Naive thymus-derived CD4-positive, alpha-beta T cell (primary cell): ENCODE results near the gene UXS1. TPM values are rescaled to one million over a fixed set of nuclear protein-coding genes. Genes with fewer than 3 reads are reported as not detected.
A peak's percentile ranks its signal among the peaks of the same experiment; 100 is the strongest.

Source experiments
- ATAC-seq: fragments of 150-1000 bp; cut with Tn5 transposase; 2 replicates; pipeline ENCODE4 v1.10.0; 2021; ENCODE audit warnings: mild to moderate bottlenecking, moderate library complexity
- CTCF ChIA-PET: fragments of 350-600 bp; sonication (Branson Sonifier 250); formaldehyde crosslinking; loops from one replicate; lab custom pipeline; 2021; ENCODE audit warnings: antibody characterized with exemption; lab: Charles Lee
- POLR2A ChIA-PET: fragments of 350-600 bp; sonication (Branson Sonifier 250); formaldehyde crosslinking; loops from one replicate; lab custom pipeline; 2021; ENCODE audit warnings: antibody characterized with exemption, inconsistent platforms; lab: Charles Lee
- DNase-seq, 9 donors: peaks; one replicate each; pipeline versions ENCODE4 v3.0.0 to v3.0.0-alpha.2; 2020 to 2022; ENCODE audit warnings: mixed read lengths in 1 of 9
- H3K27ac ChIP-seq: one replicate; pipeline ENCODE4 v1.7.0; 2013; ENCODE audit warnings: mild to moderate bottlenecking, low read depth, low read length, moderate library complexity
- H3K27me3 ChIP-seq, 2 donors: one replicate each; pipeline ENCODE4 v1.7.0; 2013; ENCODE audit warnings: low read length in 2 of 2, mild to moderate bottlenecking in 2 of 2, moderate library complexity in 2 of 2; ENCODE audit not compliant: control insufficient read depth in 2 of 2, insufficient read depth in 2 of 2
- H3K36me3 ChIP-seq, 3 experiments: 1 replicate in 2 of 3; 2 replicates in 1 of 3; pipeline ENCODE4 v1.7.0; 2013; ENCODE audit warnings: low read length in 3 of 3, mild to moderate bottlenecking in 3 of 3, moderate library complexity in 1 of 3; ENCODE audit not compliant: insufficient read depth in 3 of 3, control insufficient read depth in 2 of 3
- H3K4me1 ChIP-seq, 2 donors: one replicate each; pipeline ENCODE4 v1.7.0; 2013; ENCODE audit warnings: low read length in 2 of 2, mild to moderate bottlenecking in 2 of 2, moderate library complexity in 1 of 2; ENCODE audit not compliant: control insufficient read depth in 2 of 2, insufficient read depth in 2 of 2
- H3K4me3 ChIP-seq: 2 replicates; pipeline ENCODE4 v1.7.0; 2013; ENCODE audit warnings: mild to moderate bottlenecking, low read length
- H3K9me3 ChIP-seq, 3 experiments: 1 replicate in 2 of 3; 2 replicates in 1 of 3; pipeline ENCODE4 v1.7.0; 2013; ENCODE audit warnings: low read length in 3 of 3; ENCODE audit not compliant: control insufficient read depth in 2 of 3
- H3K27ac Mint-ChIP-seq, 9 donors: one replicate each; pipeline ENCODE4 v1.8.0; 2020 to 2022; ENCODE audit warnings: mixed read lengths in 9 of 9, mild to moderate bottlenecking in 8 of 9, moderate library complexity in 5 of 9, inconsistent platforms in 2 of 9
- H3K27me3 Mint-ChIP-seq, 5 donors: one replicate each; pipeline ENCODE4 v1.8.0; 2021 to 2022; ENCODE audit warnings: mixed read lengths in 5 of 5, mild to moderate bottlenecking in 1 of 5
- H3K36me3 Mint-ChIP-seq, 5 donors: one replicate each; pipeline ENCODE4 v1.8.0; 2020 to 2022; ENCODE audit warnings: mixed read lengths in 5 of 5, mild to moderate bottlenecking in 3 of 5, inconsistent platforms in 1 of 5
- H3K4me1 Mint-ChIP-seq, 7 donors: one replicate each; pipeline ENCODE4 v1.8.0; 2020 to 2022; ENCODE audit warnings: mixed read lengths in 7 of 7, mild to moderate bottlenecking in 3 of 7, inconsistent platforms in 1 of 7
- H3K4me3 Mint-ChIP-seq, 10 donors: one replicate each; pipeline ENCODE4 v1.8.0; 2020 to 2022; ENCODE audit warnings: mild to moderate bottlenecking in 10 of 10, mixed read lengths in 10 of 10, moderate library complexity in 6 of 10, inconsistent platforms in 2 of 10
- H3K9me3 Mint-ChIP-seq, 11 donors: one replicate each; pipeline ENCODE4 v1.8.0; 2020 to 2022; ENCODE audit warnings: mixed read lengths in 11 of 11, mild to moderate bottlenecking in 4 of 11, inconsistent platforms in 1 of 11, moderate library complexity in 1 of 11
- intact Hi-C, 2 donors: fragments of 100-400 bp; cut with micrococcal nuclease; formaldehyde crosslinking; loops; one replicate each; pipeline ENCODE4 v1.15.1; 2023
- polyA plus RNA-seq, 2 donors: library from polyadenylated mRNA; unstranded; fragments of 300-500 nt; fragmentation: Illumina TruSeq; gene quantifications; one replicate each; pipeline ENCODE4 v1.2.3, GENCODE V29; 2021
- total RNA-seq, 6 experiments: library from RNA in 5 of 6; stranded (reverse) in 5 of 6; gene quantifications; 1 replicate in 5 of 6; 2 replicates in 1 of 6; pipeline ENCODE4 v1.2.3 and lab custom pipeline; 2021 to 2026

Gene UXS1
- total and polyA plus RNA-seq, 7 experiments from 2014 or later, result 52.3 to 185 (median 93.3) TPM

DNA sequence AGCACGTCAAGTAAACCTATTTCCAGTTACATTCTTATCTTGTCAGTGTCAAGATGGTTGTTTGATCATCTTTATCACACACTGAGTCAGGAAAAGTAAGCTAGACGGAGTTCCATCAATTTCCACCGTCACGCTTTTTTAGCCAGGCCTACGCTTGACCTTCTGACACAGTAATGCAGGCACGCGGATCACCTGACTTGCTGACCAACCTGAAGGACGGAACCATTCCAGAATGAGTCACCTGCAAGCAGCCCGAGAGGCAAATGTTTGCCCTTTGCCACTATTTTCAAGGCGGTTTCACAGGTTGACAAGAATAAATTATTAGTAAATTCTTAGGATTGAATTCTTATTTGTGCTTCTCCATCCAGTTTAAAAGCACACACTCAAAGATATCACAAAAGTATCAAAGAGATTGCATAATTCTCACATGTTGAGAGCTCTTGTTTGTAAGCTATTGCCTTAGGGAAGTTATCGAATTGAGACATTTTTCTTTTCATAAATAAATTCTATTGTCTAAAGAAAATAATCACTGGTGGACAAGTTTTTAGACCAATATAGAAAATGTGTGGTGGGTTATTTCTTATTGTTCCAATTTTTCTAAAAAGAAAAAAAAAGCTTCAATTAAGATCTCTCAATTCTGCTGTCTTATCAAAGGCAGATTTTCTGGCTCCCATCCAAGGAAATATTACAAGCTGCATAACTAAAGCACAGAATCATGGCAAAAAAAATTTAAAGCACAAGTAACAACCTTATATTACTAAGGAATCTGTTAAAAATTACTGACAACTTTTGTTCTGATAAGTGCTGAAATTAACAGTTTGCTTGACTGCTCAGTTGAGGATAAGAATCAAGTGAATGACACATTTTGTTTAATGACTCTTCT lies 31.9 kb downstream of the UXS1 start:
- ChIA-PET CTCF (interaction anchor here (0.6 to 1.2 kb wide), 5 partner anchors 8 to 67 kb away, joined by 3 to 6 read pairs (median 4); no protein-coding TSS in a partner anchor), POLR2A (interaction anchor here (1.2 to 7.6 kb wide), 9 partner anchors 8 to 424 kb away, joined by 3 to 104 read pairs (median 10); partner anchors contain the start of gene UXS1)
- Mint-ChIP-seq H3K36me3 (peaks cover 0 to 45% (median 12%) of the 10 kb centered on the region in 5 donors), H3K4me3 (peak overlapping the region; percentile 7 to 97 (median 88)), H3K9me3 (peaks cover 0 to 4% (median 0%) of the 10 kb centered on the region in 11 donors), H3K4me1 (peaks cover 53 to 100% (median 95%) of the 10 kb centered on the region in 7 donors), H3K27ac (peak overlapping the region; percentile 95 to 99 (median 98)), H3K27me3 (no peaks in the 10 kb centered on the region)
- peak in 7 of 9 donors; percentile 32 to 54 (median 48) for DNase-seq
- Histone ChIP-seq H3K4me3 (no peak overlapping the region), H3K27ac (peak overlapping the region; percentile 81), H3K4me1 (peaks cover 36 to 75% of the 10 kb centered on the region in 2 donors), H3K27me3 (no peaks in the 10 kb centered on the region), H3K36me3 (peaks cover 0 to 5% (median 0%) of the 10 kb centered on the region in 3 experiments), H3K9me3 (no peaks in the 10 kb centered on the region)
- no peak for ATAC-seq
- intact Hi-C loops, result loop anchor here (2.0 to 5.0 kb wide), 5 partner anchors 35 to 415 kb away; no protein-coding TSS in a partner anchor

DNA sequence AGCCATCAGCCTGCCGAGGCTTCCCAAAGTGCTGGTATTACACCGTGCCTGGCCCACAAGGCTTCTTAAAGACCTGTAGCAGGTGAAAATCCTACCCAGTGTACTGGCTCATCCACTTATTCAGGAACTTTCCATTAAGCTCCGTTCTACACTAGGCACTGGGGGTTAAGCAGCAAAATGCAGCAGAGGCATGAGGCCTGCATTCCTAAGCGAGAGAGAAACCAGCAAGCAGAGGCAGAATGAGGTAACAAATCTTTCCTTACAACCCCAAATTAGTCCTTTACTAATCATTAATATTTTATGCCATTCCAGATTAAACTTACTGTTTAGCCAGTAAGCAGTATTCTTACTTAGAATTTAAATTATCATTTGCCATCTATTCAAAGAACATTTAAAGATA lies 32.8 kb downstream of the UXS1 start:
- ChIA-PET CTCF (interaction anchor here (0.6 to 1.5 kb wide), 6 partner anchors 9 to 67 kb away, joined by 3 to 9 read pairs (median 5); partner anchors contain the start of gene UXS1), POLR2A (interaction anchor here (0.6 to 7.6 kb wide), 15 partner anchors 8 to 423 kb away, joined by 3 to 104 read pairs (median 7); partner anchors contain the start of gene UXS1)
- H3K4me3 ChIP-seq, result no peak overlapping the region
- no peak for DNase-seq
- H3K9me3 ChIP-seq, result no peaks in the 10 kb centered on the region
- peak overlapping the region; percentile 81 for H3K27ac ChIP-seq
- Mint-ChIP-seq H3K27ac (peak overlapping the region; percentile 95 to 99 (median 98)), H3K4me3 (peak overlapping the region; percentile 87 to 98 (median 95)), H3K4me1 (peaks cover 45 to 100% (median 95%) of the 10 kb centered on the region in 7 donors), H3K36me3 (peaks cover 0 to 52% (median 17%) of the 10 kb centered on the region in 5 donors), H3K9me3 (peaks cover 0 to 4% (median 0%) of the 10 kb centered on the region in 11 donors), H3K27me3 (no peaks in the 10 kb centered on the region)
- intact Hi-C loops, result loop anchor here (2.0 to 5.0 kb wide), 5 partner anchors 34 to 414 kb away; no protein-coding TSS in a partner anchor
- H3K36me3 ChIP-seq, result peaks cover 0 to 5% (median 0%) of the 10 kb centered on the region in 3 experiments
- no peaks in the 10 kb centered on the region for H3K27me3 ChIP-seq
- no peak for ATAC-seq
- H3K4me1 ChIP-seq, result peaks cover 41 to 75% of the 10 kb centered on the region in 2 donors

DNA sequence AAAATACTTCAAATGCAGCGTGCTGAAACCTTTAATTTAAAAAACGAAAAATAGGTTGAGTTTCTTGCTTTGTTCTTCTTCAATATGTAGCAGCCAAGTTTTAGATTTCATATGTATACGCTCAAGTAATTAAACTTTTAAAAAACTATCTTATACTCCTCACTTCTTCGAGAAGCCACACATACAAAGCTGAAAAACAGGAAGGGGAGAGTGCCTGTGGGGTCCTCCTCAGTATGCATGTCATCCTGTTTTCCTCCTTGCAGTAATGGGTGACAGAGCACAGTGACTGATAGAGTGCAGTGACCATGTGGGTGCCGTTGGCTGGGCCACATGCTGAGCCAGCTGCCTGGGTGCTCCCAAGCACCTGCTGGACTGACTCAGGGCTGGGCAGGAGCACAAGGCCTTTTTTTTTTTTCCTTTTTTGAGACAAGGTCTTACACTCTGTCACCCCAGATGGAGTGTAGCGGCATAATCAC lies 33.3 kb downstream of the UXS1 start:
- Histone ChIP-seq H3K9me3 (no peaks in the 10 kb centered on the region), H3K27me3 (no peaks in the 10 kb centered on the region), H3K27ac (peak overlapping the region; percentile 81), H3K4me3 (peak overlapping the region; percentile 77), H3K4me1 (peaks cover 43 to 78% of the 10 kb centered on the region in 2 donors), H3K36me3 (peaks cover 0 to 5% (median 0%) of the 10 kb centered on the region in 3 experiments)
- Mint-ChIP-seq H3K9me3 (peaks cover 0 to 7% (median 0%) of the 10 kb centered on the region in 11 donors), H3K27me3 (no peaks in the 10 kb centered on the region), H3K27ac (peak overlapping the region; percentile 95 to 99 (median 98)), H3K4me3 (peak overlapping the region; percentile 87 to 98 (median 95)), H3K36me3 (peaks cover 0 to 56% (median 22%) of the 10 kb centered on the region in 5 donors), H3K4me1 (peaks cover 47 to 100% (median 97%) of the 10 kb centered on the region in 7 donors)
- DNase-seq (peak in 8 of 9 donors; percentile 33 to 70 (median 62)), ATAC-seq (peak; percentile 75)
- POLR2A ChIA-PET, result interaction anchor here (0.6 to 7.6 kb wide), 23 partner anchors 8 to 422 kb away, joined by 3 to 104 read pairs (median 5); partner anchors contain the start of gene UXS1
- intact Hi-C loops, result loop anchor here (1.0 to 5.0 kb wide), 6 partner anchors 33 to 414 kb away; partner anchors contain the start of gene UXS1 (in 2 of the 2)
- CTCF ChIA-PET, result interaction anchor here (0.6 to 2.0 kb wide), 11 partner anchors 11 to 584 kb away, joined by 3 to 9 read pairs (median 5); partner anchors contain the start of gene UXS1

DNA sequence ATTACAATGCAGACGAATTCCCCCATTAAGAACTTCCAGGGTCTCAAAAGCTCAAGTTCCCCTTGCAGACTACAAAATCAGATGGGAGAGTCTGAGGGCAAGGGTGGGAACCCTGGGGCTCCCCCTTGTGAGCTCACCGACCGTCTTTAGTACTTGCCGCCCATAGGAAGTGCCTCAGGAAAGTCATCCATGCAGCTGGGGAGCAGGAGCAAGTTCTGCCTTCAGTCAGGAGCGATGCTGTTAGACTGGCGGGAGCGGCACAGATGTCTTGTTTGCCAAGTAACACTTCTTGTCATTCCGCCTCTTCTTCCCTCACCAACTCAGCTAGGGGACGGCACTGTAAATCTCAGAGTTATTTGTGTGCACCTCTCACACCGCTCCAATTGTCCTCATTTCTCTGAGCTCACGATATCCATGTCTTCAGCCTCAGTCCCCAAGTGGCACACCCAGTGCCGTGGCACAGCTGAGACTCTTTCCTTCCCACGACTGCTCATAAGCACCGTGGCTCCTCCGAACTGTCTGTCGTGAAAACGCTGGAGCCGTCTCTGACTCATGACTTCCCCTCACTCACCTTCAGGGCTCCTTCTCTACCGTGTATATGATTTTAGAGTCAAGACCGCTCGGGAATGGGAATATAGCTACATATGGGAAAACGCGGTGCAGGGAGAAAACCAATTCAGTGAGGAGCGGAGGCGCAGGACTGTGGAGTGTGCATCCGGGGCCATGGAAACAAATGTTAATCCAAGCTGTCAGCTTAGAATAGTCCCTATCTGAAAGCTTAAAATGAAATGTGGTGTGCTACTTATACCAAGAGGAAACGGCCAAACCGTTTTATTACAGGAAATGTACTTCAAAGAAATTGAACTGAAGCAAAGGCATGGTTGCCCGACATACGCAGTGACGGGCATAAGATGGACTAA lies 34.0 kb downstream of the UXS1 start:
- Histone ChIP-seq H3K27ac (peak overlapping the region; percentile 81), H3K27me3 (no peaks in the 10 kb centered on the region), H3K4me1 (peaks cover 43 to 78% of the 10 kb centered on the region in 2 donors), H3K4me3 (peak overlapping the region; percentile 77), H3K36me3 (peaks cover 0 to 10% (median 6%) of the 10 kb centered on the region in 3 experiments), H3K9me3 (no peaks in the 10 kb centered on the region)
- ChIA-PET POLR2A (interaction anchor here (0.7 to 7.6 kb wide), 27 partner anchors 9 to 421 kb away, joined by 3 to 104 read pairs (median 5); partner anchors contain the start of gene UXS1), CTCF (interaction anchor here (0.7 to 2.4 kb wide), 14 partner anchors 10 to 583 kb away, joined by 3 to 9 read pairs (median 4); partner anchors contain the start of gene UXS1)
- peak overlapping the region; percentile 87 to 98 (median 95) for H3K4me3 Mint-ChIP-seq
- no peaks in the 10 kb centered on the region for H3K27me3 Mint-ChIP-seq
- peaks cover 44 to 100% (median 97%) of the 10 kb centered on the region in 7 donors for H3K4me1 Mint-ChIP-seq
- DNase-seq (peak; percentile 9 to 75 (median 61)), ATAC-seq (peak; percentile 73)
- intact Hi-C loops, result loop anchor here (1.0 to 5.0 kb wide), 7 partner anchors 33 to 583 kb away; partner anchors contain the start of gene UXS1 (in 2 of the 2)
- H3K36me3 Mint-ChIP-seq, result peaks cover 0 to 63% (median 29%) of the 10 kb centered on the region in 5 donors
- peaks cover 0 to 12% (median 0%) of the 10 kb centered on the region in 11 donors for H3K9me3 Mint-ChIP-seq
- peak overlapping the region; percentile 95 to 99 (median 98) for H3K27ac Mint-ChIP-seq

DNA sequence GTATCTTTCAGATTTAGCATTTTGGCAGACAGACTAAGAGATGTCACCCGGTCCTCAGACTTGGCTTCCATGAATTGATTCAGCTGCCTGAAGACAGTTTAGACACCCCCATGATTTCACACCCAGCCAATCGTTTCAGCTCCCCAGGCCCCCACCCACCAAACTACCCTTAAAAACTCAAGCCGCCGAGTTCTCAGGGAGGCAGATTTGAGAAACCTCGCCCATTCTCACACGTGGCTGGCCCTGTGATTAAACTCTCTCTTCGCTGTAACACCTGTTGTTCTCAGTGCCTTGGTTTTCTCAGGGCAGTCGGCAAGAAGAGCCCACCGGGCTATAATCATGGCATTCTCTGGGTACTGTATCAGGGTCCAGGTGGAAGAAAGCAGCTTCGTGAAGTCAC lies 35.2 kb downstream of the UXS1 start:
- Mint-ChIP-seq H3K27ac (peak overlapping the region; percentile 95 to 99 (median 98)), H3K4me1 (peaks cover 32 to 99% (median 95%) of the 10 kb centered on the region in 7 donors), H3K9me3 (peaks cover 0 to 21% (median 5%) of the 10 kb centered on the region in 11 donors), H3K36me3 (peaks cover 4 to 66% (median 41%) of the 10 kb centered on the region in 5 donors), H3K4me3 (peak overlapping the region; percentile 87 to 98 (median 95)), H3K27me3 (no peaks in the 10 kb centered on the region)
- Histone ChIP-seq H3K9me3 (peaks cover 0 to 10% (median 4%) of the 10 kb centered on the region in 3 experiments), H3K27ac (peak overlapping the region; percentile 81), H3K4me3 (peak overlapping the region; percentile 77), H3K4me1 (peaks cover 39 to 70% of the 10 kb centered on the region in 2 donors), H3K36me3 (peaks cover 6 to 17% (median 16%) of the 10 kb centered on the region in 3 experiments), H3K27me3 (no peaks in the 10 kb centered on the region)
- POLR2A ChIA-PET, result interaction anchor here (0.7 to 7.6 kb wide), 12 partner anchors 10 to 74 kb away, joined by 3 to 104 read pairs (median 6); partner anchors contain the start of gene UXS1
- intact Hi-C loops, result loop anchor here in 1 of 2 donors (5.0 kb wide), 1 partner anchor 582 kb away; no protein-coding TSS in a partner anchor
- no peak for ATAC-seq
- no peak for DNase-seq
- CTCF ChIA-PET, result interaction anchor here (1.2 to 2.4 kb wide), 5 partner anchors 10 to 582 kb away, joined by 3 to 9 read pairs (median 6); no protein-coding TSS in a partner anchor
